HCT116 (cell line): ENCODE results near the gene CDK1. TPM values are rescaled to one million over a fixed set of nuclear protein-coding genes. Genes with fewer than 3 reads are reported as not detected.

Experiments used
- ATAC-seq: fragments of 200-7000 bp; cut with Tn5 transposase; 2 replicates; pipeline ENCODE4 v1.9.1; 2020; ENCODE audit warnings: mild to moderate bottlenecking, moderate library complexity
- BruUV-seq: library from RNA; stranded (reverse); fragments of 400-500 nt; replicated peaks from 2 replicates; lab custom pipeline; 2021; lab: Mats Ljungman, UMichigan
- CTCF ChIA-PET: fragments of 300-600 bp; sonication (Branson Sonifier 250); formaldehyde crosslinking; loops from one replicate; lab custom pipeline; 2021; ENCODE audit warnings: antibody characterized with exemption; lab: Charles Lee
- POLR2A ChIA-PET: fragments of 300-600, 350-600 bp; sonication (Branson Sonifier 250); formaldehyde crosslinking; loops from one replicate; lab custom pipeline; 2021; ENCODE audit warnings: antibody characterized with exemption; lab: Charles Lee
- RAD21 ChIA-PET, 2 experiments: fragments of 300-600 bp; sonication (Branson Sonifier 250); formaldehyde crosslinking; loops; one replicate each; lab custom pipeline; 2023; ENCODE audit warnings: low total read pairs in 2 of 2; ENCODE audit not compliant: uncharacterized antibody in 2 of 2, unreplicated experiment in 2 of 2, low non-redundant PET in 1 of 2; lab: Charles Lee
- DNase-seq: peaks from one replicate; pipeline ENCODE4 v3.0.0-alpha.2; 2010; ENCODE audit warnings: low read depth, low spot score
- H2AFZ ChIP-seq: fragments of 200-600 bp; shearing (Covaris generic), sonication (generic); 2 replicates; pipeline ENCODE4 v1.6.1; 2017; ENCODE audit warnings: low read depth, mixed run types, mixed read lengths, antibody characterized with exemption, low read length; ENCODE audit not compliant: poor library complexity, severe bottlenecking
- H3K27ac ChIP-seq: 2 replicates; pipeline ENCODE4 v1.5.1; 2012; ENCODE audit warnings: low read depth, low read length
- H3K27me3 ChIP-seq: fragments of 200-600 bp; sonication (generic); 2 replicates; pipeline ENCODE4 v1.6.1; 2016; ENCODE audit warnings: mixed run types, low read length, mixed read lengths; ENCODE audit not compliant: insufficient read depth
- H3K36me3 ChIP-seq, 2 experiments: fragments of 200-500 bp in 1 of 2; fragments of 200-600 bp in 1 of 2; sonication (Bioruptor generic) in 1 of 2; sonication (generic) in 1 of 2; 2 replicates each; pipeline versions ENCODE4 v1.5.1 to v1.6.1; 2014 to 2016; ENCODE audit warnings: low read length in 2 of 2, inconsistent platforms in 1 of 2, mixed read lengths in 1 of 2, mixed run types in 1 of 2; ENCODE audit not compliant: insufficient read depth in 2 of 2, control insufficient read depth in 1 of 2
- H3K4me1 ChIP-seq, 2 experiments: fragments of 200-600 bp in 1 of 2; sonication (generic) in 1 of 2; 2 replicates each; pipeline versions ENCODE4 v1.5.1 to v1.6.1; 2012 to 2017; ENCODE audit warnings: low read length in 2 of 2, inconsistent platforms in 1 of 2, mild to moderate bottlenecking in 1 of 2, mixed read lengths in 1 of 2, mixed run types in 1 of 2, moderate library complexity in 1 of 2; ENCODE audit not compliant: insufficient read depth in 2 of 2, control insufficient read depth in 1 of 2
- H3K4me2 ChIP-seq: fragments of 200-600 bp; sonication (generic); 2 replicates; pipeline ENCODE4 v1.6.1; 2017; ENCODE audit warnings: mixed run types, low read length, mixed read lengths
- H3K4me3 ChIP-seq, 2 experiments: fragments of 200-600 bp in 1 of 2; sonication (generic) in 1 of 2; replicated peaks in 1 of 2; 2 replicates each; pipeline ENCODE4 v1.5.1; 2011 to 2016; ENCODE audit warnings: low read length in 2 of 2, control low read depth in 1 of 2, low read depth in 1 of 2, mild to moderate bottlenecking in 1 of 2, mixed read lengths in 1 of 2, mixed run types in 1 of 2
- H3K79me2 ChIP-seq: fragments of 200-600 bp; sonication (generic); 2 replicates; pipeline ENCODE4 v1.6.1; 2017; ENCODE audit warnings: mild to moderate bottlenecking, mixed run types, low read length, moderate library complexity, mixed read lengths; ENCODE audit not compliant: insufficient read depth
- H3K9ac ChIP-seq: fragments of 200-600 bp; sonication (generic); 2 replicates; pipeline ENCODE4 v1.6.1; 2016; ENCODE audit warnings: low read length, mixed read lengths
- H3K9me2 ChIP-seq: fragments of 200-600 bp; sonication (generic), shearing (Covaris generic); 2 replicates; pipeline ENCODE4 v1.6.1; 2017; ENCODE audit warnings: mixed run types, mild to moderate bottlenecking, moderate library complexity; ENCODE audit not compliant: insufficient read depth
- H3K9me3 ChIP-seq, 2 experiments: fragments of 200-500 bp in 1 of 2; fragments of 200-600 bp in 1 of 2; sonication (Bioruptor generic) in 1 of 2; sonication (generic) in 1 of 2; 2 replicates each; pipeline ENCODE4 v1.6.1; 2014 to 2017; ENCODE audit warnings: low read length in 2 of 2, mixed read lengths in 2 of 2, inconsistent platforms in 1 of 2, low read depth in 1 of 2, mild to moderate bottlenecking in 1 of 2, mixed run types in 1 of 2, moderate library complexity in 1 of 2; ENCODE audit not compliant: control insufficient read depth in 1 of 2, insufficient read depth in 1 of 2
- H4K20me1 ChIP-seq: fragments of 200-600 bp; sonication (generic), shearing (Covaris generic); 2 replicates; pipeline ENCODE4 v1.6.1; 2017; ENCODE audit warnings: mixed run types, mild to moderate bottlenecking, moderate library complexity; ENCODE audit not compliant: insufficient read depth
- ATF3 ChIP-seq: IDR thresholded peaks from 2 replicates; pipeline ENCODE4 v1.6.1; 2012
- CBX3 ChIP-seq: IDR thresholded peaks from 2 replicates; pipeline ENCODE4 v1.6.1; 2012; ENCODE audit warnings: low read depth
- CEBPB ChIP-seq: IDR thresholded peaks from 2 replicates; pipeline ENCODE4 v1.6.1; 2012; ENCODE audit warnings: low read depth
- CTCF ChIP-seq, 3 experiments: fragments of 200-600 bp in 1 of 3; sonication (generic) in 1 of 3; IDR thresholded peaks in 2 of 3; conservative IDR thresholded peaks in 1 of 3; 2 replicates each; pipeline ENCODE4 v1.5.1; 2012 to 2017; ENCODE audit warnings: low read depth in 2 of 3, low read length in 2 of 3, antibody characterized with exemption in 1 of 3, borderline replicate concordance in 1 of 3, control low read depth in 1 of 3, mild to moderate bottlenecking in 1 of 3, mixed read lengths in 1 of 3, mixed run types in 1 of 3, moderate library complexity in 1 of 3; ENCODE audit not compliant: insufficient read depth in 1 of 3
- EZH2 ChIP-seq: fragments of 200-600 bp; sonication (generic); IDR thresholded peaks from 2 replicates; pipeline ENCODE4 v1.6.1; 2017; ENCODE audit warnings: antibody characterized with exemption, mixed run types
- FOSL1 ChIP-seq: IDR thresholded peaks from 2 replicates; pipeline ENCODE4 v1.6.1; 2012; ENCODE audit warnings: low read depth
- JUND ChIP-seq: IDR thresholded peaks from 2 replicates; pipeline ENCODE4 v1.6.1; 2012
- RAD21 ChIP-seq: IDR thresholded peaks from 2 replicates; pipeline ENCODE4 v1.6.1; 2012; ENCODE audit warnings: low read depth, mild to moderate bottlenecking
- SIN3A ChIP-seq: IDR thresholded peaks from 2 replicates; pipeline ENCODE4 v1.6.1; 2012; ENCODE audit warnings: low read depth
- SP1 ChIP-seq: IDR thresholded peaks from 2 replicates; pipeline ENCODE4 v1.6.1; 2012; ENCODE audit warnings: low read depth
- SRF ChIP-seq: IDR thresholded peaks from 2 replicates; pipeline ENCODE4 v1.6.1; 2012; ENCODE audit warnings: low read depth
- TCF7L2 ChIP-seq: IDR thresholded peaks from 2 replicates; pipeline ENCODE4 v1.7.0; 2011; ENCODE audit warnings: borderline replicate concordance, inconsistent platforms; ENCODE audit not compliant: insufficient read depth, insufficient read length; ENCODE audit errors: extremely low read depth
- YY1 ChIP-seq: IDR thresholded peaks from 2 replicates; pipeline ENCODE4 v1.6.1; 2011; ENCODE audit warnings: low read length, low read depth, moderate library complexity, mild to moderate bottlenecking; ENCODE audit not compliant: insufficient replicate concordance; ENCODE audit errors: extremely low read depth
- ZBTB33 ChIP-seq: IDR thresholded peaks from 2 replicates; pipeline ENCODE4 v1.6.1; 2011; ENCODE audit warnings: mild to moderate bottlenecking, low read length, moderate library complexity; ENCODE audit not compliant: insufficient replicate concordance; ENCODE audit errors: extremely low read depth
- ZFX ChIP-seq: fragments of 450-650 bp; IDR thresholded peaks from 2 replicates; pipeline ENCODE4 v1.6.1; 2017
- ZNF274 ChIP-seq: fragments of 200-500 bp; sonication (Bioruptor generic); IDR thresholded peaks from 2 replicates; pipeline ENCODE4 v1.6.1; 2014; ENCODE audit warnings: mild to moderate bottlenecking, low read depth, low read length, inconsistent platforms
- intact Hi-C: fragments of 100-400 bp; cut with micrococcal nuclease; formaldehyde crosslinking; loops from 2 replicates; pipeline ENCODE4 v1.10.0; 2022
- total RNA-seq: library from RNA; stranded (reverse); gene quantifications from one replicate; pipeline ENCODE4 v1.2.1, GENCODE V29; 2021; ENCODE audit not compliant: unreplicated experiment

The CDK1 gene
- total RNA-seq, 1 experiment from 2014 or later: 104 TPM

GRCh38 chr10:60825520-60825919 lies 47.2 kb downstream of the CDK1 start:
- H2AFZ ChIP-seq: no peak overlapping the region
- no peaks in the 10 kb centered on the region for H3K36me3 ChIP-seq
- ChIA-PET POLR2A (no interaction called here), CTCF (no interaction called here), RAD21 (no interaction called here)
- BruUV-seq: no TSS peak
- H3K4me2 ChIP-seq: no peak overlapping the region
- no peaks in the 10 kb centered on the region for H3K79me2 ChIP-seq
- no peak overlapping the region for H3K4me3 ChIP-seq
- no peaks in the 10 kb centered on the region for H4K20me1 ChIP-seq
- ATAC-seq (no peak), DNase-seq (no peak)
- no peaks in the 10 kb centered on the region for H3K27me3 ChIP-seq
- TF ChIP-seq SIN3A (no peak), ZBTB33 (no peak), JUND (no peak), TCF7L2 (no peak), CBX3 (no peak), CEBPB (no peak), FOSL1 (no peak), SRF (no peak), ATF3 (no peak), SP1 (no peak), YY1 (no peak), EZH2 (no peak), ZNF274 (no peak), CTCF (IDR thresholded peaks at IDR 0.05 in 2 of 3, conservative IDR thresholded peaks at IDR 0.05 in 1 of 3; ENCODE audit: borderline replicate concordance in 1 of 3, insufficient read depth in 1 of 3, low read depth in 2 of 3, low read length in 2 of 3) (no peak), RAD21 (no peak), ZFX (no peak)
- intact Hi-C loops: no loop called here
- H3K27ac ChIP-seq: no peak overlapping the region
- no peaks in the 10 kb centered on the region for H3K9me2 ChIP-seq
- no peaks in the 10 kb centered on the region for H3K4me1 ChIP-seq
- no peak overlapping the region for H3K9ac ChIP-seq
- no peaks in the 10 kb centered on the region for H3K9me3 ChIP-seq
